ENCODE data around the gene GMEB1.
"Not testable (repeated sequence)": the region's sequence is repeated elsewhere in the genome, so short reads cannot be mapped to it uniquely, and the experiment has no call there.

The GMEB1 gene, protein sequence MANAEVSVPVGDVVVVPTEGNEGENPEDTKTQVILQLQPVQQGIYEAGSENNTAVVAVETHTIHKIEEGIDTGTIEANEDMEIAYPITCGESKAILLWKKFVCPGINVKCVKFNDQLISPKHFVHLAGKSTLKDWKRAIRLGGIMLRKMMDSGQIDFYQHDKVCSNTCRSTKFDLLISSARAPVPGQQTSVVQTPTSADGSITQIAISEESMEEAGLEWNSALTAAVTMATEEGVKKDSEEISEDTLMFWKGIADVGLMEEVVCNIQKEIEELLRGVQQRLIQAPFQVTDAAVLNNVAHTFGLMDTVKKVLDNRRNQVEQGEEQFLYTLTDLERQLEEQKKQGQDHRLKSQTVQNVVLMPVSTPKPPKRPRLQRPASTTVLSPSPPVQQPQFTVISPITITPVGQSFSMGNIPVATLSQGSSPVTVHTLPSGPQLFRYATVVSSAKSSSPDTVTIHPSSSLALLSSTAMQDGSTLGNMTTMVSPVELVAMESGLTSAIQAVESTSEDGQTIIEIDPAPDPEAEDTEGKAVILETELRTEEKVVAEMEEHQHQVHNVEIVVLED

GRCh38 chr1:28668191-28668955 is at the start of gene GMEB1:
Gene GMEB1, plus strand, starts transcription at chr1:28668784. Its CDS starts 14,829 bp downstream, at chr1:28683613.
- Histone ChIP-seq H3K9me3 (ENCODE audit: control insufficient read depth, insufficient read depth, low read depth, low read length) (no peaks in the 10 kb centered on the region), H3K36me3 (ENCODE audit: control insufficient read depth, insufficient read depth, low read length) (no peaks in the 10 kb centered on the region), H3K4me1 (ENCODE audit: control insufficient read depth, insufficient read depth, low read length) (peaks cover 19% of the 10 kb centered on the region; the same call in 1 of the 2 replicates), H3K4me3 (ENCODE audit: low read depth, low read length) (peak within 1 kb of the TSS; percentile 89), H3K27ac (ENCODE audit: low read depth, low read length) (peak within 1 kb of the TSS; percentile 93), H3K27me3 (ENCODE audit: control insufficient read depth, insufficient read depth, low read length) (no peaks in the 10 kb centered on the region), H3K9ac (ENCODE audit: low read length) (peak within 1 kb of the TSS; percentile 95)

DNA sequence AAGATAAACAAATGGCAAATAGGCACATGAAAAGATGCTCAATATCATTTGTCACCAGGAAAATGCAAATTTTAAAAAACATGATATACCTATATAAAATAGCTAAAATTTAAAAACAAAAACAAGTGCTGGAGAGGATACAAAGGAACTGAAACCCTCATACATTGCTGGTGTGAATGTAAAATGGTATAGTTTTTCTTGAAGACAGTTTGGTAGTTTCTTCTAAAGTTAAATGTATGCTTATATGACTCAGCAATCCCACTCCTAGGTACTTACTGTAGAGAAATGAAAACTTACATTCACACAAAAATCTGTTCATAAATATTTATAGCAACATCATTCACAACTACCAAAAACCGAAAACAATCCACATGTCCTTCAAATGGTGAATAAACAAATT is 36.9 kb upstream of the GMEB1 start:
- Histone ChIP-seq H3K27me3 (ENCODE audit: control insufficient read depth, insufficient read depth, low read length) (no peaks in the 10 kb centered on the region), H3K9ac (ENCODE audit: low read length) (no peak overlapping the region), H3K4me3 (ENCODE audit: low read depth, low read length) (no peak overlapping the region), H3K36me3 (ENCODE audit: control insufficient read depth, insufficient read depth, low read length) (no peaks in the 10 kb centered on the region), H3K9me3 (ENCODE audit: control insufficient read depth, insufficient read depth, low read depth, low read length) (no peaks in the 10 kb centered on the region), H3K4me1 (ENCODE audit: control insufficient read depth, insufficient read depth, low read length) (no peaks in the 10 kb centered on the region), H3K27ac (ENCODE audit: low read depth, low read length) (no peak overlapping the region)

- Histone ChIP-seq H3K9ac (ENCODE audit: low read length) (no peak overlapping the region), H3K4me3 (ENCODE audit: low read depth, low read length) (no peak overlapping the region), H3K4me1 (ENCODE audit: control insufficient read depth, insufficient read depth, low read length) (no peaks in the 10 kb centered on the region), H3K27me3 (ENCODE audit: control insufficient read depth, insufficient read depth, low read length) (no peaks in the 10 kb centered on the region), H3K9me3 (ENCODE audit: control insufficient read depth, insufficient read depth, low read depth, low read length) (no peaks in the 10 kb centered on the region), H3K27ac (ENCODE audit: low read depth, low read length) (no peak overlapping the region), H3K36me3 (ENCODE audit: control insufficient read depth, insufficient read depth, low read length) (no peaks in the 10 kb centered on the region)
Measured at GRCh38 chr1:28632560-28632959, 36.0 kb upstream of the GMEB1 start.

GRCh38 chr1:28640766-28641165 is 27.8 kb upstream of the GMEB1 start:
- Histone ChIP-seq H3K4me3 (ENCODE audit: low read depth, low read length) (no peak overlapping the region), H3K4me1 (ENCODE audit: control insufficient read depth, insufficient read depth, low read length) (peaks cover 4% of the 10 kb centered on the region; the same call in 1 of the 2 replicates), H3K27me3 (ENCODE audit: control insufficient read depth, insufficient read depth, low read length) (no peaks in the 10 kb centered on the region), H3K27ac (ENCODE audit: low read depth, low read length) (no peak overlapping the region), H3K36me3 (ENCODE audit: control insufficient read depth, insufficient read depth, low read length) (no peaks in the 10 kb centered on the region), H3K9ac (ENCODE audit: low read length) (no peak overlapping the region), H3K9me3 (ENCODE audit: control insufficient read depth, insufficient read depth, low read depth, low read length) (no peaks in the 10 kb centered on the region)

- no peaks in the 10 kb centered on the region for H3K9me3 ChIP-seq (ENCODE audit: control insufficient read depth, insufficient read depth, low read depth, low read length)
- H3K27me3 ChIP-seq (ENCODE audit: control insufficient read depth, insufficient read depth, low read length) = no peaks in the 10 kb centered on the region
- no peaks in the 10 kb centered on the region for H3K36me3 ChIP-seq (ENCODE audit: control insufficient read depth, insufficient read depth, low read length)
- peak overlapping the region; percentile 35; the same call in 1 of the 2 replicates for H3K27ac ChIP-seq (ENCODE audit: low read depth, low read length)
- peak overlapping the region; percentile 90 for H3K4me3 ChIP-seq (ENCODE audit: low read depth, low read length)
- H3K4me1 ChIP-seq (ENCODE audit: control insufficient read depth, insufficient read depth, low read length) = peaks cover 4% of the 10 kb centered on the region; the same call in 1 of the 2 replicates
- peak overlapping the region; percentile 94 for H3K9ac ChIP-seq (ENCODE audit: low read length)
Measured at GRCh38 chr1:28642056-28642846, 26.3 kb upstream of the GMEB1 start.

GRCh38 chr1:28642847-28643635 is 25.5 kb upstream of the GMEB1 start, which contains the start of gene TAF12:
Gene TAF12, minus strand, starts transcription at chr1:28643067. Its CDS starts 20,986 bp downstream, at chr1:28622081.
- Histone ChIP-seq H3K9me3 (ENCODE audit: control insufficient read depth, insufficient read depth, low read depth, low read length) (no peaks in the 10 kb centered on the region), H3K27ac (ENCODE audit: low read depth, low read length) (peak within 1 kb of the TSS; percentile 50), H3K4me3 (ENCODE audit: low read depth, low read length) (peak within 1 kb of the TSS; percentile 90), H3K9ac (ENCODE audit: low read length) (peak within 1 kb of the TSS; percentile 94), H3K27me3 (ENCODE audit: control insufficient read depth, insufficient read depth, low read length) (no peaks in the 10 kb centered on the region), H3K4me1 (ENCODE audit: control insufficient read depth, insufficient read depth, low read length) (peaks cover 8% of the 10 kb centered on the region), H3K36me3 (ENCODE audit: control insufficient read depth, insufficient read depth, low read length) (no peaks in the 10 kb centered on the region)

GRCh38 chr1:28644494-28644893 is 24.1 kb upstream of the GMEB1 start:
- H3K27me3 ChIP-seq (ENCODE audit: control insufficient read depth, insufficient read depth, low read length) = no peaks in the 10 kb centered on the region
- no peaks in the 10 kb centered on the region for H3K9me3 ChIP-seq (ENCODE audit: control insufficient read depth, insufficient read depth, low read depth, low read length)
- H3K9ac ChIP-seq (ENCODE audit: low read length) = no peak overlapping the region
- H3K36me3 ChIP-seq (ENCODE audit: control insufficient read depth, insufficient read depth, low read length) = no peaks in the 10 kb centered on the region
- peaks cover 8% of the 10 kb centered on the region for H3K4me1 ChIP-seq (ENCODE audit: control insufficient read depth, insufficient read depth, low read length)
- H3K4me3 ChIP-seq (ENCODE audit: low read depth, low read length) = no peak overlapping the region
- H3K27ac ChIP-seq (ENCODE audit: low read depth, low read length) = no peak overlapping the region

DNA sequence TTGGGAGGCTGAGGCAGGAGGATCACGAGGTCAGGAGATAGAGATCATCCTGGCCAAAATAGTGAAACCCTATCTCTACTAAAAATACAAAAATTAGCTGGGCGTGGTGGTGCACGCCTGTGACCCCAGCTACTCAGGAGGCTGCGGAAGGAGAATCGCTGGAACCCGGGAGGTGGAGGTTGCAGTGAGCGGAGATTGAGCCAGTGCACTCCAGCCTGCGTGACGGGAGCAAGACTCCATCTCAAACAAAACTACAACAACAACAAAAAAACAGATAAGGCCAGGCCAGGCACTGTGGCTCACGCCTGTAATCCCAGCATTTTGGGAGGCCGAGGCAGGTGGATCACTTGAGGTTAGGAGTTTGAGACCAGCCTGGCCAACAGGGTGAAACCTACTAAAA is 23.2 kb upstream of the GMEB1 start:
- H3K27ac ChIP-seq (ENCODE audit: low read depth, low read length); H3K27me3 ChIP-seq (ENCODE audit: control insufficient read depth, insufficient read depth, low read length); H3K9ac ChIP-seq (ENCODE audit: low read length); H3K4me1 ChIP-seq (ENCODE audit: control insufficient read depth, insufficient read depth, low read length); H3K4me3 ChIP-seq (ENCODE audit: low read depth, low read length); H3K36me3 ChIP-seq (ENCODE audit: control insufficient read depth, insufficient read depth, low read length); H3K9me3 ChIP-seq (ENCODE audit: control insufficient read depth, insufficient read depth, low read depth, low read length): not testable (repeated sequence)

DNA sequence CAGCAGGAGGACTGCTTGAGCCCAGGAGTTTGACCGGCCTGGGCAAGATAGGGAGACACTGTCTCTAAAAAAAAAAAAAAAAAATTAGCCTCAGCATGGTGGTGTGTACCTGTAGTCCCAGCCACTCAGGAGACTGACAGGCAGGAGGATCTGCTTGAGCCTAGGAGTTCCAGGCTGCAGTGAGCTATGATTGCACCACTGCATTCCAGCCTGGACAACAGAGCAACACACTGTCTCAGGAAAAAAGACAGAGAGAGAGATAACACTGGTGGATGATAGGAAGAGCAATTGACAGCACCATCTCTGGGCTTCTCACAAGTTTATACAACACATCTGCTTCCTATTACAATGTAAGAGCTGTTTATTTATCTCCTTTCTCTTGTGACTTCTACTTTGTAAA is 22.5 kb upstream of the GMEB1 start:
- no peaks in the 10 kb centered on the region for H3K36me3 ChIP-seq (ENCODE audit: control insufficient read depth, insufficient read depth, low read length)
- H3K9ac ChIP-seq (ENCODE audit: low read length) = no peak overlapping the region
- H3K4me1 ChIP-seq (ENCODE audit: control insufficient read depth, insufficient read depth, low read length) = peaks cover 8% of the 10 kb centered on the region
- no peaks in the 10 kb centered on the region for H3K27me3 ChIP-seq (ENCODE audit: control insufficient read depth, insufficient read depth, low read length)
- no peak overlapping the region for H3K27ac ChIP-seq (ENCODE audit: low read depth, low read length)
- H3K9me3 ChIP-seq (ENCODE audit: control insufficient read depth, insufficient read depth, low read depth, low read length) = no peaks in the 10 kb centered on the region
- no peak overlapping the region for H3K4me3 ChIP-seq (ENCODE audit: low read depth, low read length)

- peaks cover 8% of the 10 kb centered on the region for H3K4me1 ChIP-seq (ENCODE audit: control insufficient read depth, insufficient read depth, low read length)
- no peaks in the 10 kb centered on the region for H3K9me3 ChIP-seq (ENCODE audit: control insufficient read depth, insufficient read depth, low read depth, low read length)
- H3K9ac ChIP-seq (ENCODE audit: low read length) = peak overlapping the region; percentile 96
- H3K27me3 ChIP-seq (ENCODE audit: control insufficient read depth, insufficient read depth, low read length) = no peaks in the 10 kb centered on the region
- H3K36me3 ChIP-seq (ENCODE audit: control insufficient read depth, insufficient read depth, low read length) = no peaks in the 10 kb centered on the region
- H3K27ac ChIP-seq (ENCODE audit: low read depth, low read length) = peak overlapping the region; percentile 99
- H3K4me3 ChIP-seq (ENCODE audit: low read depth, low read length) = peak overlapping the region; percentile 69
Measured at GRCh38 chr1:28648008-28648473, 20.5 kb upstream of the GMEB1 start.
